ENCODE results near the gene SPTLC2.
A peak's percentile ranks its signal among the peaks of the same experiment; 100 is the strongest.
"Not testable (repeated sequence)": the region's sequence is repeated elsewhere in the genome, so short reads cannot be mapped to it uniquely, and the experiment has no call there.

The SPTLC2 gene

GRCh38 chr14:77622366-77622961 is 6.0 kb upstream of the SPTLC2 start:
- peak; percentile 29 for DNase-seq

- no peak for DNase-seq
Measured at GRCh38 chr14:77620222-77620870, 3.9 kb upstream of the SPTLC2 start.

- no peak for DNase-seq
Measured at GRCh38 chr14:77618381-77618970, 2.0 kb upstream of the SPTLC2 start.

- no peak for DNase-seq
Measured at GRCh38 chr14:77616133-77616453, 344 bp downstream of the SPTLC2 start.

- DNase-seq, result peak; percentile 31
Measured at GRCh38 chr14:77615361-77616132, 890 bp downstream of the SPTLC2 start.

GRCh38 chr14:77613201-77613600 is 3.2 kb downstream of the SPTLC2 start:
- no peak for DNase-seq

GRCh38 chr14:77612011-77612620 is 4.3 kb downstream of the SPTLC2 start:
- DNase-seq, result no peak

- no peak for DNase-seq
Measured at GRCh38 chr14:77610553-77610952, 5.9 kb downstream of the SPTLC2 start.

- no peak for DNase-seq
Measured at GRCh38 chr14:77609922-77610321, 6.5 kb downstream of the SPTLC2 start.

GRCh38 chr14:77607741-77608302 is 8.6 kb downstream of the SPTLC2 start:
- no peak for DNase-seq

- DNase-seq, result no peak
Measured at GRCh38 chr14:77605392-77605972, 11.0 kb downstream of the SPTLC2 start.

- peak; percentile 16 for DNase-seq
Measured at GRCh38 chr14:77603654-77604255, 12.7 kb downstream of the SPTLC2 start.

GRCh38 chr14:77603031-77603430 is 13.4 kb downstream of the SPTLC2 start:
- DNase-seq, result no peak

GRCh38 chr14:77601846-77602619 is 14.4 kb downstream of the SPTLC2 start:
- DNase-seq, result no peak

GRCh38 chr14:77599889-77600288 is 16.5 kb downstream of the SPTLC2 start:
- DNase-seq, result no peak

- DNase-seq, result no peak
Measured at GRCh38 chr14:77598366-77599070, 17.9 kb downstream of the SPTLC2 start.

- peak; percentile 27 for DNase-seq
Measured at GRCh38 chr14:77593501-77593961, 22.9 kb downstream of the SPTLC2 start.

GRCh38 chr14:77590845-77591485 is 25.5 kb downstream of the SPTLC2 start:
- DNase-seq, result peak; percentile 36

- DNase-seq, result no peak
Measured at GRCh38 chr14:77589099-77589498, 27.3 kb downstream of the SPTLC2 start.

- DNase-seq, result not testable (repeated sequence)
Measured at GRCh38 chr14:77588411-77589025, 27.9 kb downstream of the SPTLC2 start.

Data from DMS53 (cell line).